GM23338 (cell line): ENCODE data around the gene ZBTB1. TPM values are rescaled to one million over a fixed set of nuclear protein-coding genes. Genes with fewer than 3 reads are reported as not detected.

Source experiments
- ATAC-seq: fragments of 200-7000 bp; cut with Tn5 transposase; 3 replicates; pipeline ENCODE4 v1.9.1; 2020
- DNase-seq: peaks from one replicate; pipeline ENCODE4 v3.0.0-alpha.2; 2015; ENCODE audit warnings: low spot score
- H2AFZ ChIP-seq: fragments of 200-600 bp; sonication (generic); 2 replicates; pipeline ENCODE4 v1.8.0; 2016; ENCODE audit warnings: antibody characterized with exemption, mild to moderate bottlenecking, moderate library complexity
- H3F3A ChIP-seq: fragments of 200-600 bp; sonication (generic); replicated peaks from 2 replicates; pipeline ENCODE4 v1.8.0; 2017; ENCODE audit warnings: antibody characterized with exemption, mixed run types, low read depth
- H3K27ac ChIP-seq: fragments of 200-600 bp; sonication (generic); 2 replicates; pipeline ENCODE4 v1.6.1; 2016; ENCODE audit warnings: low read depth
- H3K27me3 ChIP-seq: fragments of 200-600 bp; sonication (generic); 2 replicates; pipeline ENCODE4 v1.8.0; 2016; ENCODE audit warnings: mild to moderate bottlenecking, mixed run types, moderate library complexity; ENCODE audit not compliant: insufficient read depth
- H3K36me3 ChIP-seq: fragments of 200-600 bp; sonication (generic); 2 replicates; pipeline ENCODE4 v1.8.0; 2016; ENCODE audit warnings: mild to moderate bottlenecking; ENCODE audit not compliant: insufficient read depth
- H3K4me1 ChIP-seq: fragments of 200-600 bp; sonication (generic); 2 replicates; pipeline ENCODE4 v1.8.0; 2016; ENCODE audit warnings: mild to moderate bottlenecking, moderate library complexity; ENCODE audit not compliant: insufficient read depth
- H3K4me2 ChIP-seq: fragments of 200-600 bp; sonication (generic); 2 replicates; pipeline ENCODE4 v1.7.1; 2017; ENCODE audit warnings: mixed run types
- H3K4me3 ChIP-seq: fragments of 200-600 bp; sonication (generic); 2 replicates; pipeline ENCODE4 v1.6.1; 2016; ENCODE audit warnings: mixed run types
- H3K79me2 ChIP-seq: fragments of 200-600 bp; sonication (generic); replicated peaks from 2 replicates; pipeline ENCODE4 v1.8.0; 2017; ENCODE audit warnings: mild to moderate bottlenecking; ENCODE audit not compliant: insufficient read depth
- H3K9me2 ChIP-seq: fragments of 200-600 bp; sonication (generic); 2 replicates; pipeline ENCODE4 v1.8.0; 2017; ENCODE audit not compliant: insufficient read depth
- H4K20me1 ChIP-seq: fragments of 200-600 bp; sonication (generic); replicated peaks from 2 replicates; pipeline ENCODE4 v1.8.0; 2017; ENCODE audit warnings: mild to moderate bottlenecking; ENCODE audit not compliant: insufficient read depth
- H3K27ac Mint-ChIP-seq: 2 replicates; pipeline ENCODE4 v1.8.0; 2020; ENCODE audit warnings: inconsistent platforms, mild to moderate bottlenecking, moderate library complexity, mixed read lengths
- H3K27me3 Mint-ChIP-seq: 3 replicates; pipeline ENCODE4 v1.8.0; 2022; ENCODE audit warnings: low read depth, mild to moderate bottlenecking, moderate library complexity, mixed read lengths, inconsistent platforms; ENCODE audit not compliant: insufficient read depth, poor library complexity
- H3K36me3 Mint-ChIP-seq: 3 replicates; pipeline ENCODE4 v1.8.0; 2021; ENCODE audit warnings: low read depth, mild to moderate bottlenecking, inconsistent platforms, moderate library complexity, mixed read lengths
- H3K4me1 Mint-ChIP-seq: 3 replicates; pipeline ENCODE4 v1.8.0; 2020; ENCODE audit warnings: mild to moderate bottlenecking, inconsistent platforms, mixed read lengths
- H3K4me3 Mint-ChIP-seq: 3 replicates; pipeline ENCODE4 v1.8.0; 2021; ENCODE audit warnings: moderate library complexity, mild to moderate bottlenecking, inconsistent platforms, mixed read lengths
- H3K9me3 Mint-ChIP-seq: 3 replicates; pipeline ENCODE4 v1.8.0; 2020; ENCODE audit warnings: moderate library complexity, mild to moderate bottlenecking, inconsistent platforms, mixed read lengths
- CREB1 ChIP-seq: fragments of 250-450 bp; sonication (Bioruptor Pico); IDR thresholded peaks from 2 replicates; pipeline ENCODE4 v1.5.0; 2020; ENCODE audit warnings: low read depth, mild to moderate bottlenecking, moderate library complexity
- EZH2 ChIP-seq: fragments of 200-600 bp; sonication (generic); IDR thresholded peaks from one replicate; pipeline ENCODE4 v1.8.0; 2017; ENCODE audit warnings: antibody characterized with exemption, mild to moderate bottlenecking, low read depth; ENCODE audit not compliant: unreplicated experiment
- EZH2phosphoT487 ChIP-seq: fragments of 200-600 bp; sonication (generic); IDR thresholded peaks from one replicate; pipeline ENCODE4 v1.8.1; 2018; ENCODE audit warnings: antibody characterized with exemption; ENCODE audit not compliant: unreplicated experiment
- JUNB ChIP-seq: IDR thresholded peaks from one replicate; pipeline ENCODE4 v1.6.1; 2016; ENCODE audit warnings: antibody characterized with exemption; ENCODE audit not compliant: unreplicated experiment
- NANOG ChIP-seq: IDR thresholded peaks from 2 replicates; pipeline ENCODE4 v1.6.1; 2016; ENCODE audit warnings: antibody characterized with exemption, borderline replicate concordance
- POLR2AphosphoS5 ChIP-seq: IDR thresholded peaks from 2 replicates; pipeline ENCODE4 v1.6.1; 2016; ENCODE audit warnings: antibody characterized with exemption, low read depth
- STAT1 ChIP-seq: IDR thresholded peaks from one replicate; pipeline ENCODE4 v1.6.1; 2016; ENCODE audit warnings: antibody characterized with exemption; ENCODE audit not compliant: unreplicated experiment
- ZNF114 ChIP-seq: fragments of 250-450 bp; sonication (Bioruptor Pico); IDR thresholded peaks from 2 replicates; pipeline ENCODE4 v1.5.0; 2020; ENCODE audit warnings: mild to moderate bottlenecking, moderate library complexity
- ZNF331 ChIP-seq: fragments of 250-450 bp; sonication (Bioruptor Pico); IDR thresholded peaks from 2 replicates; pipeline ENCODE4 v1.5.0; 2020; ENCODE audit warnings: low read depth, mild to moderate bottlenecking, moderate library complexity
- polyA plus RNA-seq: library from polyadenylated mRNA; unstranded; fragments of >200 nt; fragmentation: Nextera tagmentation; extraction: Ambion mirVana; gene quantifications from 2 replicates; pipeline ENCODE4 v1.2.1, GENCODE V29; 2016
- total RNA-seq: library from RNA; depleted of rRNA; stranded (reverse); fragments of >200 nt; shearing (Covaris generic); gene quantifications from 2 replicates; pipeline ENCODE4 v1.2.3, GENCODE V29; 2014
- TF ChIP-seq, protein P1 (sequence below): fragments of 250-450 bp; sonication (Bioruptor Pico); IDR thresholded peaks from 2 replicates; pipeline ENCODE4 v1.5.0; 2020; ENCODE audit warnings: mild to moderate bottlenecking, moderate library complexity
- TF ChIP-seq, protein P2 (sequence below): IDR thresholded peaks from 2 replicates; pipeline ENCODE4 v1.6.1; 2016; ENCODE audit warnings: antibody characterized with exemption
- TF ChIP-seq, protein P3 (sequence below), 2 experiments: fragments of 200-600 bp in 1 of 2; sonication (generic) in 1 of 2; conservative IDR thresholded peaks; 2 replicates each; pipeline versions ENCODE4 v1.5.1 to v1.6.1; 2016 to 2017; ENCODE audit warnings: antibody characterized with exemption in 2 of 2, low read depth in 2 of 2, mild to moderate bottlenecking in 2 of 2, moderate library complexity in 1 of 2
- TF ChIP-seq, protein P4 (sequence below): IDR thresholded peaks from one replicate; pipeline ENCODE4 v1.6.1; 2018; ENCODE audit warnings: antibody characterized with exemption; ENCODE audit not compliant: unreplicated experiment

ZBTB1 gene
- total and polyA plus RNA-seq, 2 experiments from 2014 or later: 11.2 to 33.0 TPM

DNA sequence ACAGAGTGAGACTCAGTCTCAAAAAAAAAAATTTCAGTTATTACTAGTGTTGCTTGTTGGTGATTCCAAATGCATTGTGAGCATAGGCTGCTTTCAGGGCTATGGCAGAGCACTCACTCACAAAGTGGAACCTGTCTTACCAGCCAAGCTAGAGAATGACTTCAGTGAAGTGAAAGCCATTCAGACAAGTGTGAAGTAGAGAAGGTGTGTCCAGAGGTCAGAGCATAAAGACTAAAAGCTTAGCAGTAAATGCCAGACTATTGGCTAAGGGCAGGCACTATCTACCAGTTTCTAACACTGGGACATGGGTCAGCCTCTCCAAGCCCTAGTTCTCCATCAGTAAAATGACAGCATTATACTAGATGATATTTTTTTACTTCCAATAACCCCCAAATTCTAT lies 57.9 kb downstream of the ZBTB1 start:
- no peak for ATAC-seq
- peaks cover 2% of the 10 kb centered on the region for H3K27me3 Mint-ChIP-seq
- Histone ChIP-seq H3K79me2 (no peaks in the 10 kb centered on the region), H3K9me2 (no peaks in the 10 kb centered on the region), H3K27me3 (no peaks in the 10 kb centered on the region), H3K4me1 (peaks cover 5% of the 10 kb centered on the region; the same call in 1 of the 2 replicates), H3F3A (no peaks in the 10 kb centered on the region), H3K4me2 (no peak overlapping the region), H2AFZ (no peak overlapping the region), H3K4me3 (no peak overlapping the region), H3K27ac (no peak overlapping the region), H4K20me1 (no peaks in the 10 kb centered on the region), H3K36me3 (0 out of 2 replicates have a peak, but pooled peaks cover 4% of the 10 kb centered on the region)
- H3K27ac Mint-ChIP-seq: no peak overlapping the region
- H3K36me3 Mint-ChIP-seq: no peaks in the 10 kb centered on the region
- TF ChIP-seq JUNB (no peak), ZNF114 (CRISPR knock-in tag) (no peak), CREB1 (CRISPR knock-in tag) (no peak), STAT1 (no peak), EZH2 (no peak), ZNF331 (no peak), EZH2phosphoT487 (no peak), POLR2AphosphoS5 (no peak), NANOG (no peak)
- TF ChIP-seq, protein P1, sequence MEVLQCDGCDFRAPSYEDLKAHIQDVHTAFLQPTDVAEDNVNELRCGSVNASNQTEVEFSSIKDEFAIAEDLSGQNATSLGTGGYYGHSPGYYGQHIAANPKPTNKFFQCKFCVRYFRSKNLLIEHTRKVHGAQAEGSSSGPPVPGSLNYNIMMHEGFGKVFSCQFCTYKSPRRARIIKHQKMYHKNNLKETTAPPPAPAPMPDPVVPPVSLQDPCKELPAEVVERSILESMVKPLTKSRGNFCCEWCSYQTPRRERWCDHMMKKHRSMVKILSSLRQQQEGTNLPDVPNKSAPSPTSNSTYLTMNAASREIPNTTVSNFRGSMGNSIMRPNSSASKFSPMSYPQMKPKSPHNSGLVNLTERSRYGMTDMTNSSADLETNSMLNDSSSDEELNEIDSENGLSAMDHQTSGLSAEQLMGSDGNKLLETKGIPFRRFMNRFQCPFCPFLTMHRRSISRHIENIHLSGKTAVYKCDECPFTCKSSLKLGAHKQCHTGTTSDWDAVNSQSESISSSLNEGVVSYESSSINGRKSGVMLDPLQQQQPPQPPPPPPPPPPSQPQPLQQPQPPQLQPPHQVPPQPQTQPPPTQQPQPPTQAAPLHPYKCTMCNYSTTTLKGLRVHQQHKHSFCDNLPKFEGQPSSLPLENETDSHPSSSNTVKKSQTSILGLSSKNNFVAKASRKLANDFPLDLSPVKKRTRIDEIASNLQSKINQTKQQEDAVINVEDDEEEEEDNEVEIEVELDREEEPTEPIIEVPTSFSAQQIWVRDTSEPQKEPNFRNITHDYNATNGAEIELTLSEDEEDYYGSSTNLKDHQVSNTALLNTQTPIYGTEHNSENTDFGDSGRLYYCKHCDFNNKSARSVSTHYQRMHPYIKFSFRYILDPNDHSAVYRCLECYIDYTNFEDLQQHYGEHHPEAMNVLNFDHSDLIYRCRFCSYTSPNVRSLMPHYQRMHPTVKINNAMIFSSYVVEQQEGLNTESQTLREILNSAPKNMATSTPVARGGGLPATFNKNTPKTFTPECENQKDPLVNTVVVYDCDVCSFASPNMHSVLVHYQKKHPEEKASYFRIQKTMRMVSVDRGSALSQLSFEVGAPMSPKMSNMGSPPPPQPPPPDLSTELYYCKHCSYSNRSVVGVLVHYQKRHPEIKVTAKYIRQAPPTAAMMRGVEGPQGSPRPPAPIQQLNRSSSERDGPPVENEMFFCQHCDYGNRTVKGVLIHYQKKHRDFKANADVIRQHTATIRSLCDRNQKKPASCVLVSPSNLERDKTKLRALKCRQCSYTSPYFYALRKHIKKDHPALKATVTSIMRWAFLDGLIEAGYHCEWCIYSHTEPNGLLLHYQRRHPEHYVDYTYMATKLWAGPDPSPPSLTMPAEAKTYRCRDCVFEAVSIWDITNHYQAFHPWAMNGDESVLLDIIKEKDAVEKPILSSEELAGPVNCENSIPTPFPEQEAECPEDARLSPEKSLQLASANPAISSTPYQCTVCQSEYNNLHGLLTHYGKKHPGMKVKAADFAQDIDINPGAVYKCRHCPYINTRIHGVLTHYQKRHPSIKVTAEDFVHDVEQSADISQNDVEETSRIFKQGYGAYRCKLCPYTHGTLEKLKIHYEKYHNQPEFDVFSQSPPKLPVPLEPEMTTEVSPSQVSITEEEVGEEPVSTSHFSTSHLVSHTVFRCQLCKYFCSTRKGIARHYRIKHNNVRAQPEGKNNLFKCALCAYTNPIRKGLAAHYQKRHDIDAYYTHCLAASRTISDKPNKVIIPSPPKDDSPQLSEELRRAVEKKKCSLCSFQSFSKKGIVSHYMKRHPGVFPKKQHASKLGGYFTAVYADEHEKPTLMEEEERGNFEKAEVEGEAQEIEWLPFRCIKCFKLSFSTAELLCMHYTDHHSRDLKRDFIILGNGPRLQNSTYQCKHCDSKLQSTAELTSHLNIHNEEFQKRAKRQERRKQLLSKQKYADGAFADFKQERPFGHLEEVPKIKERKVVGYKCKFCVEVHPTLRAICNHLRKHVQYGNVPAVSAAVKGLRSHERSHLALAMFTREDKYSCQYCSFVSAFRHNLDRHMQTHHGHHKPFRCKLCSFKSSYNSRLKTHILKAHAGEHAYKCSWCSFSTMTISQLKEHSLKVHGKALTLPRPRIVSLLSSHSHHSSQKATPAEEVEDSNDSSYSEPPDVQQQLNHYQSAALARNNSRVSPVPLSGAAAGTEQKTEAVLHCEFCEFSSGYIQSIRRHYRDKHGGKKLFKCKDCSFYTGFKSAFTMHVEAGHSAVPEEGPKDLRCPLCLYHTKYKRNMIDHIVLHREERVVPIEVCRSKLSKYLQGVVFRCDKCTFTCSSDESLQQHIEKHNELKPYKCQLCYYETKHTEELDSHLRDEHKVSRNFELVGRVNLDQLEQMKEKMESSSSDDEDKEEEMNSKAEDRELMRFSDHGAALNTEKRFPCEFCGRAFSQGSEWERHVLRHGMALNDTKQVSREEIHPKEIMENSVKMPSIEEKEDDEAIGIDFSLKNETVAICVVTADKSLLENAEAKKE: no peak
- TF ChIP-seq, protein P2, sequence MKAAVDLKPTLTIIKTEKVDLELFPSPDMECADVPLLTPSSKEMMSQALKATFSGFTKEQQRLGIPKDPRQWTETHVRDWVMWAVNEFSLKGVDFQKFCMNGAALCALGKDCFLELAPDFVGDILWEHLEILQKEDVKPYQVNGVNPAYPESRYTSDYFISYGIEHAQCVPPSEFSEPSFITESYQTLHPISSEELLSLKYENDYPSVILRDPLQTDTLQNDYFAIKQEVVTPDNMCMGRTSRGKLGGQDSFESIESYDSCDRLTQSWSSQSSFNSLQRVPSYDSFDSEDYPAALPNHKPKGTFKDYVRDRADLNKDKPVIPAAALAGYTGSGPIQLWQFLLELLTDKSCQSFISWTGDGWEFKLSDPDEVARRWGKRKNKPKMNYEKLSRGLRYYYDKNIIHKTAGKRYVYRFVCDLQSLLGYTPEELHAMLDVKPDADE: no peak
- TF ChIP-seq, protein P3, sequence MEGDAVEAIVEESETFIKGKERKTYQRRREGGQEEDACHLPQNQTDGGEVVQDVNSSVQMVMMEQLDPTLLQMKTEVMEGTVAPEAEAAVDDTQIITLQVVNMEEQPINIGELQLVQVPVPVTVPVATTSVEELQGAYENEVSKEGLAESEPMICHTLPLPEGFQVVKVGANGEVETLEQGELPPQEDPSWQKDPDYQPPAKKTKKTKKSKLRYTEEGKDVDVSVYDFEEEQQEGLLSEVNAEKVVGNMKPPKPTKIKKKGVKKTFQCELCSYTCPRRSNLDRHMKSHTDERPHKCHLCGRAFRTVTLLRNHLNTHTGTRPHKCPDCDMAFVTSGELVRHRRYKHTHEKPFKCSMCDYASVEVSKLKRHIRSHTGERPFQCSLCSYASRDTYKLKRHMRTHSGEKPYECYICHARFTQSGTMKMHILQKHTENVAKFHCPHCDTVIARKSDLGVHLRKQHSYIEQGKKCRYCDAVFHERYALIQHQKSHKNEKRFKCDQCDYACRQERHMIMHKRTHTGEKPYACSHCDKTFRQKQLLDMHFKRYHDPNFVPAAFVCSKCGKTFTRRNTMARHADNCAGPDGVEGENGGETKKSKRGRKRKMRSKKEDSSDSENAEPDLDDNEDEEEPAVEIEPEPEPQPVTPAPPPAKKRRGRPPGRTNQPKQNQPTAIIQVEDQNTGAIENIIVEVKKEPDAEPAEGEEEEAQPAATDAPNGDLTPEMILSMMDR (conservative IDR thresholded peaks at IDR 0.05; ENCODE audit: low read depth in 2 of 2): no peak
- TF ChIP-seq, protein P4, sequence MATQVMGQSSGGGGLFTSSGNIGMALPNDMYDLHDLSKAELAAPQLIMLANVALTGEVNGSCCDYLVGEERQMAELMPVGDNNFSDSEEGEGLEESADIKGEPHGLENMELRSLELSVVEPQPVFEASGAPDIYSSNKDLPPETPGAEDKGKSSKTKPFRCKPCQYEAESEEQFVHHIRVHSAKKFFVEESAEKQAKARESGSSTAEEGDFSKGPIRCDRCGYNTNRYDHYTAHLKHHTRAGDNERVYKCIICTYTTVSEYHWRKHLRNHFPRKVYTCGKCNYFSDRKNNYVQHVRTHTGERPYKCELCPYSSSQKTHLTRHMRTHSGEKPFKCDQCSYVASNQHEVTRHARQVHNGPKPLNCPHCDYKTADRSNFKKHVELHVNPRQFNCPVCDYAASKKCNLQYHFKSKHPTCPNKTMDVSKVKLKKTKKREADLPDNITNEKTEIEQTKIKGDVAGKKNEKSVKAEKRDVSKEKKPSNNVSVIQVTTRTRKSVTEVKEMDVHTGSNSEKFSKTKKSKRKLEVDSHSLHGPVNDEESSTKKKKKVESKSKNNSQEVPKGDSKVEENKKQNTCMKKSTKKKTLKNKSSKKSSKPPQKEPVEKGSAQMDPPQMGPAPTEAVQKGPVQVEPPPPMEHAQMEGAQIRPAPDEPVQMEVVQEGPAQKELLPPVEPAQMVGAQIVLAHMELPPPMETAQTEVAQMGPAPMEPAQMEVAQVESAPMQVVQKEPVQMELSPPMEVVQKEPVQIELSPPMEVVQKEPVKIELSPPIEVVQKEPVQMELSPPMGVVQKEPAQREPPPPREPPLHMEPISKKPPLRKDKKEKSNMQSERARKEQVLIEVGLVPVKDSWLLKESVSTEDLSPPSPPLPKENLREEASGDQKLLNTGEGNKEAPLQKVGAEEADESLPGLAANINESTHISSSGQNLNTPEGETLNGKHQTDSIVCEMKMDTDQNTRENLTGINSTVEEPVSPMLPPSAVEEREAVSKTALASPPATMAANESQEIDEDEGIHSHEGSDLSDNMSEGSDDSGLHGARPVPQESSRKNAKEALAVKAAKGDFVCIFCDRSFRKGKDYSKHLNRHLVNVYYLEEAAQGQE: no peak
- no peak overlapping the region for H3K4me3 Mint-ChIP-seq
- no peaks in the 10 kb centered on the region for H3K9me3 Mint-ChIP-seq
- peaks cover 13% of the 10 kb centered on the region for H3K4me1 Mint-ChIP-seq
- DNase-seq: no peak
